ENCODE data around the gene GLRA1. TPM values are rescaled to one million over a fixed set of nuclear protein-coding genes. Genes with fewer than 3 reads are reported as not detected.

Gene GLRA1
- total RNA-seq, 2 donors from 2014 or later, result not detected

DNA sequence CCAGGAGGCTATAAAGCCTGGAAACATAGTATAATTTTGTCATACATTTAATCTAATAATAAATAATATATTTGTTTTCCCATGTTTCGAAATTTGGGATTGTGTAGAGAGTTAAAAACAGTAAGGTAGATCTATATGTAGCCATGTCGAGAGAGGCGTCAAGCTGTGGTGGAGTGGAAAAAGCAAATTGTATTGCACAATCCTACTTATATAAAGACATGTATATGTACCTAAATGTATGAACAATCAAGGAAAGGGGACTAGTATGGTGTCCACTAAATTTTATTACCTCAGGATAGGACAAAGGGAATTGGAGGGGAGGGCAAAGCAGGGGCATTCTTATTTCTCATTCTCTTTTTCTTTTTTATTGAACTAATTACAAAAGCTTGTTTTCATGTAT lies 52.0 kb downstream of the GLRA1 start:
- Histone ChIP-seq H3K9ac (ENCODE audit: low read depth in 2 of 2, low read length in 2 of 2) (no peak overlapping the region), H3K4me3 (no peak overlapping the region), H3K27me3 (no peaks in the 10 kb centered on the region), H3K9me3 (no peaks in the 10 kb centered on the region), H3K4me1 (no peaks in the 10 kb centered on the region), H3K36me3 (no peaks in the 10 kb centered on the region), H3K27ac (no peak overlapping the region)
- no peak for DNase-seq
- TF ChIP-seq, protein P1, sequence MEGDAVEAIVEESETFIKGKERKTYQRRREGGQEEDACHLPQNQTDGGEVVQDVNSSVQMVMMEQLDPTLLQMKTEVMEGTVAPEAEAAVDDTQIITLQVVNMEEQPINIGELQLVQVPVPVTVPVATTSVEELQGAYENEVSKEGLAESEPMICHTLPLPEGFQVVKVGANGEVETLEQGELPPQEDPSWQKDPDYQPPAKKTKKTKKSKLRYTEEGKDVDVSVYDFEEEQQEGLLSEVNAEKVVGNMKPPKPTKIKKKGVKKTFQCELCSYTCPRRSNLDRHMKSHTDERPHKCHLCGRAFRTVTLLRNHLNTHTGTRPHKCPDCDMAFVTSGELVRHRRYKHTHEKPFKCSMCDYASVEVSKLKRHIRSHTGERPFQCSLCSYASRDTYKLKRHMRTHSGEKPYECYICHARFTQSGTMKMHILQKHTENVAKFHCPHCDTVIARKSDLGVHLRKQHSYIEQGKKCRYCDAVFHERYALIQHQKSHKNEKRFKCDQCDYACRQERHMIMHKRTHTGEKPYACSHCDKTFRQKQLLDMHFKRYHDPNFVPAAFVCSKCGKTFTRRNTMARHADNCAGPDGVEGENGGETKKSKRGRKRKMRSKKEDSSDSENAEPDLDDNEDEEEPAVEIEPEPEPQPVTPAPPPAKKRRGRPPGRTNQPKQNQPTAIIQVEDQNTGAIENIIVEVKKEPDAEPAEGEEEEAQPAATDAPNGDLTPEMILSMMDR (IDR thresholded peaks at IDR 0.05), result no peak
- intact Hi-C loops (cut with DNase I), result no loop called here

DNA sequence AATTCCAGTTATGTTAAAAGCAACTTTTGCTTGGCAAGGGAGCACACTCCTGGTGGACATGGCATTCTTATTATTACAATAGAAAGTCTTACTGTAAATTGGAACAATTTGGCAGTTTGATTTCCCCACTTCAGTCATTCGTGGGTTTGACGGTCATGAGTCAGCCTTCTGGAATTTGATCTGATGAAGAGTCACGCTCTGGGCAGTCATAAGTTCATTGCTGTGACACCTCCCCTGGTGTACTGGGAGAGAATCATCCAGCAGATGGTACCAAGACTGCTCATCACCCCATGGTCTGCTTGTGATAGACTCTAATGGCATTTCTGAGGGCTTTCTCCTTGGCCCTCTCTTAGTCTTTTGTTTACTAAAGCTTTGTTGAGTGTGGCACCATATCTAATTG lies 53.8 kb downstream of the GLRA1 start:
- TF ChIP-seq, protein P1 (IDR thresholded peaks at IDR 0.05), result no peak
- intact Hi-C loops (cut with DNase I), result no loop called here
- no peak overlapping the region for H3K27ac ChIP-seq
- H3K9me3 ChIP-seq, result no peaks in the 10 kb centered on the region
- DNase-seq, result no peak
- no peaks in the 10 kb centered on the region for H3K4me1 ChIP-seq
- H3K36me3 ChIP-seq, result no peaks in the 10 kb centered on the region
- no peak overlapping the region for H3K4me3 ChIP-seq
- H3K27me3 ChIP-seq, result no peaks in the 10 kb centered on the region
- no peak overlapping the region for H3K9ac ChIP-seq (ENCODE audit: low read depth in 2 of 2, low read length in 2 of 2)

DNA sequence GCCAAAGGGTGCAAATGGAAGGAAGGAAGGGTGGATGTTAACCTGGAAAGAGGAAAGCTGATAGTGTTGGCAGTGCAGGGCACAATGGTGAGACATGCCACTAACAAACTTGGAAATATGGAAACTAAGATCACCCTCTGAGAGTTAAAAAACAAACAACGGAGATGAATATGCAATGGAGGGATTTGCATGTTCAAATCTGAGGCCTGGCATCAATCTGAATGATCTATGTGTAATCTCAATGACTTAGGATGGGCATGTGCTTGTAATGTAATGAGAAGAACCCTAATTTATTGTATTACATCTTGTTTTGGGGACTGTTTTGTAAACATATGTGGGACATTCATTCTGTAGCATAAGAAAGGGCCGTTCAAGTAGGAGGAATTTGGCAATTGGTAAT lies 54.4 kb downstream of the GLRA1 start:
- TF ChIP-seq, protein P1 (IDR thresholded peaks at IDR 0.05), result no peak
- DNase-seq, result no peak
- H3K4me3 ChIP-seq, result no peak overlapping the region
- H3K9ac ChIP-seq (ENCODE audit: low read depth in 2 of 2, low read length in 2 of 2), result no peak overlapping the region
- H3K27ac ChIP-seq, result no peak overlapping the region
- H3K27me3 ChIP-seq, result no peaks in the 10 kb centered on the region
- H3K9me3 ChIP-seq, result no peaks in the 10 kb centered on the region
- intact Hi-C loops (cut with DNase I), result no loop called here
- no peaks in the 10 kb centered on the region for H3K36me3 ChIP-seq
- no peaks in the 10 kb centered on the region for H3K4me1 ChIP-seq

DNA sequence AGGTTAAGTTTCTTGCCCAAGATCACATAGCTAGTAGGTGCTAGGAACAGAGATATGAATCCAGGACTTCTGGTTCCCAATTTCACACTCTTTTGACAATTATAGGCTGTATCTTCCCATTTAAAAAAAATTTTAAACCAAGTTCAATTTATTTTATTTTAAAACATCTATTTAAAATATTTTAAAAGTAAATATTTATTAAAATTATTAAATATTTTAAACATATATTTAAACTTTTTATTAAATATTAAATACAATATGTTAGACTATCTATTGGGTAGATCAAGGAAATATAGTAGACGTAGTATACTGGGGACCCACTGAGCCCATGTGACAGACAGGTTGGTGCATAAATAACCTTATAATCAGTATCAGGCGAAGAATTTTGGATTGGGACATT lies 54.8 kb downstream of the GLRA1 start:
- TF ChIP-seq, protein P1 (IDR thresholded peaks at IDR 0.05), result no peak
- H3K9me3 ChIP-seq, result no peaks in the 10 kb centered on the region
- H3K9ac ChIP-seq (ENCODE audit: low read depth in 2 of 2, low read length in 2 of 2), result no peak overlapping the region
- intact Hi-C loops (cut with DNase I), result no loop called here
- no peak for DNase-seq
- no peak overlapping the region for H3K4me3 ChIP-seq
- H3K27me3 ChIP-seq, result no peaks in the 10 kb centered on the region
- H3K36me3 ChIP-seq, result no peaks in the 10 kb centered on the region
- no peaks in the 10 kb centered on the region for H3K4me1 ChIP-seq
- H3K27ac ChIP-seq, result no peak overlapping the region

DNA sequence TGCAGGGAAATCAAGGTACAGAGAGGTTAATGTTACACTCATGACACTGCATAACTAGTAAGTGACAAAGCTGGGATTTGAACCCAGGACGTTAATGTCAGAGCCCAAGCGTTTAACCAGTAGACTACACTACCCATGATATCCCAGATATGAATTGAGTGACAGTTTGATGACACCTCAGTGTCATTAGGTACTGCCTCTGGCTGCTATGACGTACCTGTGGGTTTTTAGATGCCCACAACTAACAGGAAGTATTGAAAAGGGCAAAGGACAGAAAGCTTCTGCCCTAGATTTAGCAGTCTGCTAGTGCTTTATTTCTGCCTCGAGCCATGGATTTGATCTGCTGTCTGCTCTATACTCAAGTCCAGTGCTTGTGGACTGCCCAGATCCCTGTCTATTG lies 56.2 kb downstream of the GLRA1 start:
- TF ChIP-seq, protein P1 (IDR thresholded peaks at IDR 0.05), result no peak
- no peak overlapping the region for H3K27ac ChIP-seq
- no peak overlapping the region for H3K9ac ChIP-seq (ENCODE audit: low read depth in 2 of 2, low read length in 2 of 2)
- H3K27me3 ChIP-seq, result no peaks in the 10 kb centered on the region
- no peaks in the 10 kb centered on the region for H3K36me3 ChIP-seq
- intact Hi-C loops (cut with DNase I), result no loop called here
- H3K4me3 ChIP-seq, result no peak overlapping the region
- DNase-seq, result no peak
- no peaks in the 10 kb centered on the region for H3K9me3 ChIP-seq
- no peaks in the 10 kb centered on the region for H3K4me1 ChIP-seq

Data from colonic mucosa (tissue), 4 donors.